Endothelial cell of umbilical vein (primary cell): ENCODE measurements around the gene NEXN. TPM values are rescaled to one million over a fixed set of nuclear protein-coding genes. Genes with fewer than 3 reads are reported as not detected.

Experiments
- BruUV-seq: library from RNA; stranded (reverse); fragments of 400-500 nt; replicated peaks from 2 replicates; lab custom pipeline; 2021; lab: Mats Ljungman, UMichigan
- CTCF ChIA-PET: fragments of 300-600, 350-600 bp; sonication (Branson Sonifier 250); formaldehyde crosslinking; loops from one replicate; lab custom pipeline; 2021; ENCODE audit warnings: antibody characterized with exemption, inconsistent platforms; lab: Charles Lee
- POLR2A ChIA-PET: fragments of 300-600, 350-600 bp; sonication (Branson Sonifier 250); formaldehyde crosslinking; loops from one replicate; lab custom pipeline; 2021; ENCODE audit warnings: antibody characterized with exemption, inconsistent platforms; lab: Charles Lee
- DNase-seq: peaks from one replicate; pipeline ENCODE4 v3.0.0-alpha.2; 2011; ENCODE audit warnings: low read depth, low spot score
- FAIRE-seq: peaks from 2 replicates; lab custom pipeline; 2011; peaks lifted over from hg19 to GRCh38; lab: Jason Lieb, UNC
- H2AFZ ChIP-seq: 2 replicates; pipeline ENCODE4 v1.6.0; 2012; ENCODE audit warnings: low read depth, low read length, control low read depth, inconsistent platforms
- H3K27ac ChIP-seq: 2 replicates; pipeline ENCODE4 v1.5.1; 2011; ENCODE audit warnings: low read depth, mild to moderate bottlenecking, control low read depth, low read length, moderate library complexity; ENCODE audit not compliant: insufficient read depth
- H3K27me3 ChIP-seq, 2 experiments: 2 replicates each; pipeline versions ENCODE4 v1.6.0 to v1.6.1; 2011; ENCODE audit warnings: low read length in 2 of 2, mixed read lengths in 1 of 2; ENCODE audit not compliant: control insufficient read depth in 2 of 2, insufficient read depth in 2 of 2
- H3K36me3 ChIP-seq, 2 experiments: 2 replicates in 1 of 2; 3 replicates in 1 of 2; pipeline ENCODE4 v1.5.1; 2011; ENCODE audit warnings: low read length in 2 of 2, mild to moderate bottlenecking in 1 of 2, moderate library complexity in 1 of 2; ENCODE audit not compliant: control insufficient read depth in 2 of 2, insufficient read depth in 2 of 2; ENCODE audit errors: extremely low read depth in 1 of 2
- H3K4me1 ChIP-seq: 3 replicates; pipeline ENCODE4 v1.5.1; 2011; ENCODE audit warnings: mild to moderate bottlenecking, low read length; ENCODE audit not compliant: control insufficient read depth, insufficient read depth; ENCODE audit errors: extremely low read depth
- H3K4me2 ChIP-seq: 2 replicates; pipeline ENCODE4 v1.6.1; 2011; ENCODE audit warnings: low read length, control low read depth, mixed read lengths; ENCODE audit not compliant: insufficient read depth
- H3K4me3 ChIP-seq, 3 experiments: fragments of 200-600 bp in 1 of 3; sonication (generic), shearing (Covaris generic) in 1 of 3; replicated peaks in 1 of 3; 2 replicates each; pipeline ENCODE4 v1.5.1; 2011 to 2016; ENCODE audit warnings: control low read depth in 3 of 3, low read length in 3 of 3, mild to moderate bottlenecking in 2 of 3, inconsistent platforms in 1 of 3, low read depth in 1 of 3, moderate library complexity in 1 of 3; ENCODE audit not compliant: insufficient read depth in 1 of 3
- H3K79me2 ChIP-seq: 2 replicates; pipeline ENCODE4 v1.6.0; 2012; ENCODE audit warnings: low read length, inconsistent platforms; ENCODE audit not compliant: control insufficient read depth, insufficient read depth
- H3K9ac ChIP-seq: replicated peaks from 2 replicates; pipeline ENCODE3; 2011; ENCODE audit warnings: low read length, control low read depth; ENCODE audit not compliant: insufficient read depth; ENCODE audit errors: extremely low read depth
- H3K9me1 ChIP-seq: replicated peaks from 3 replicates; pipeline ENCODE4 v1.6.0; 2011; ENCODE audit warnings: mild to moderate bottlenecking, low read length; ENCODE audit not compliant: control insufficient read depth, insufficient read depth; ENCODE audit errors: extremely low read depth
- H3K9me3 ChIP-seq: replicated peaks from 2 replicates; pipeline ENCODE4 v1.5.1; 2012; ENCODE audit warnings: low read length, inconsistent platforms; ENCODE audit not compliant: control insufficient read depth, insufficient read depth
- H4K20me1 ChIP-seq: replicated peaks from 2 replicates; pipeline ENCODE3; 2011; ENCODE audit warnings: mild to moderate bottlenecking, low read length; ENCODE audit not compliant: control insufficient read depth, insufficient read depth; ENCODE audit errors: extremely low read depth
- EZH2 ChIP-seq: IDR thresholded peaks from 2 replicates; pipeline ENCODE4 v1.6.1; 2012; ENCODE audit warnings: borderline replicate concordance, low read depth, mild to moderate bottlenecking, moderate library complexity, low read length, inconsistent platforms; ENCODE audit not compliant: severe bottlenecking
- FOS ChIP-seq: IDR thresholded peaks from 2 replicates; pipeline ENCODE4 v1.6.1; 2011; ENCODE audit warnings: mild to moderate bottlenecking, low read length, moderate library complexity, borderline replicate concordance; ENCODE audit not compliant: insufficient read depth
- GATA2 ChIP-seq: IDR thresholded peaks from 2 replicates; pipeline ENCODE4 v1.7.0; 2011; ENCODE audit warnings: low read depth, mild to moderate bottlenecking, moderate library complexity, mixed read lengths, low read length; ENCODE audit not compliant: insufficient read length, insufficient read depth
- JUN ChIP-seq: IDR thresholded peaks from 2 replicates; pipeline ENCODE4 v1.6.1; 2011; ENCODE audit warnings: borderline replicate concordance, low read depth; ENCODE audit not compliant: insufficient read length, insufficient read depth
- MAX ChIP-seq: IDR thresholded peaks from 2 replicates; pipeline ENCODE4 v1.6.1; 2011; ENCODE audit not compliant: insufficient read depth, insufficient read length
- MYC ChIP-seq: IDR thresholded peaks from one replicate; pipeline ENCODE4 v1.6.1; 2011; ENCODE audit warnings: mild to moderate bottlenecking, low read depth, low read length
- POLR2A ChIP-seq: IDR thresholded peaks from 2 replicates; pipeline ENCODE4 v1.6.1; 2012; ENCODE audit warnings: low read depth, mild to moderate bottlenecking, control low read depth, low read length
- POLR2AphosphoS5 ChIP-seq: IDR thresholded peaks from 2 replicates; pipeline ENCODE4 v1.6.1; 2012; ENCODE audit warnings: low read depth, mild to moderate bottlenecking, control low read depth, low read length, moderate library complexity; ENCODE audit not compliant: insufficient read depth
- dilution Hi-C: fragments of 300-500 bp; cut with MboI; formaldehyde crosslinking; loops from one replicate; pipeline ENCODE4 v1.15.0; 2019; ENCODE audit warnings: low sequenced_read_pairs; ENCODE audit not compliant: extremely low pct_ligation_motif_present
- intact Hi-C: fragments of 100-400 bp; cut with micrococcal nuclease; formaldehyde crosslinking; loops from one replicate; pipeline ENCODE4 v1.10.0; 2022
- polyA plus RNA-seq, 4 experiments: library from polyadenylated mRNA; depleted of rRNA in 3 of 4; stranded (reverse) in 3 of 4; unstranded in 1 of 4; fragments of >200 nt; gene quantifications; 2 replicates each; pipeline versions ENCODE4 v1.2.1 to v1.2.3, GENCODE V29; 2011 to 2012; ENCODE audit warnings: missing spikeins in 1 of 4
- total RNA-seq: library from RNA; stranded (reverse); gene quantifications from 2 replicates; pipeline ENCODE4 v1.2.3, GENCODE V29; 2021
- TF ChIP-seq, protein P1 (sequence below), 2 donors: IDR thresholded peaks; 1 replicate in 1 of 2; 2 replicates in 1 of 2; pipeline ENCODE4 v1.5.1; 2011; ENCODE audit warnings: low read length in 2 of 2, mild to moderate bottlenecking in 2 of 2, moderate library complexity in 2 of 2, control low read depth in 1 of 2, inconsistent platforms in 1 of 2, low read depth in 1 of 2; ENCODE audit not compliant: insufficient read depth in 1 of 2; ENCODE audit errors: extremely low read depth in 1 of 2

Gene NEXN
- total and polyA plus RNA-seq, 2 donors (not counting 3 experiments of a cell fraction or from before 2014, with no cell fraction given), result 1.0 to 11.7 TPM

DNA sequence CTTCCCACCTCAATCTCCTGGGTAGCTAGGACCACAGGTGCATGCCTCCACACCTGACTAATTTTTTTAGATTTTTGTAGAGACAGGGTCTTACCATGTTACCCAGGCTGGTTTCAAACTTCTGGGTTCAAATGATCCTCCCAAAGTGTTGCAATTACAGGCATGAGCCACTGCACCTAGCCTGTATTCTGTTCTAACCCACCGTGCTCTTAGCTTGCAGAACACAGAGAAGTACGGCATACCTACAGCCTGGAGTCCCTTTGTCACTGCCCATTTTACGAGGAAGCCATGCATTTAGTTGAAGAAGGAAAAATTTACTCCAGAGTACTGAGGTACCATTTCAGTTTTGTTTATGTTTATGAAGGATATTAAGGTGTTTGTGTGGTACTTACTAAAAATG is 29.7 kb upstream of the NEXN start:
- ChIA-PET POLR2A (no interaction called here), CTCF (interaction anchor here (0.6 to 1.9 kb wide), 3 partner anchors 8 to 97 kb away, joined by 3 to 7 read pairs (median 3); no protein-coding TSS in a partner anchor)
- H3K27me3 ChIP-seq, result no peaks in the 10 kb centered on the region
- dilution Hi-C loops (no loop called here), intact Hi-C loops (no loop called here)
- no peak overlapping the region for H3K4me3 ChIP-seq
- H3K27ac ChIP-seq, result no peak overlapping the region
- H2AFZ ChIP-seq, result no peak overlapping the region
- DNase-seq (no peak), FAIRE-seq (no peak)
- TF ChIP-seq GATA2 (no peak), POLR2AphosphoS5 (no peak), JUN (no peak), MAX (no peak), FOS (no peak), POLR2A (no peak), MYC (no peak)
- H3K9ac ChIP-seq, result no peak overlapping the region
- H3K79me2 ChIP-seq, result no peaks in the 10 kb centered on the region
- H3K4me1 ChIP-seq, result no peaks in the 10 kb centered on the region
- no peaks in the 10 kb centered on the region for H4K20me1 ChIP-seq
- H3K36me3 ChIP-seq, result peaks cover 0 to 2% of the 10 kb centered on the region in 2 experiments
- no peak overlapping the region for H3K4me2 ChIP-seq
- H3K9me3 ChIP-seq, result no peaks in the 10 kb centered on the region
- no TSS peak for BruUV-seq
- no peaks in the 10 kb centered on the region for H3K9me1 ChIP-seq

DNA sequence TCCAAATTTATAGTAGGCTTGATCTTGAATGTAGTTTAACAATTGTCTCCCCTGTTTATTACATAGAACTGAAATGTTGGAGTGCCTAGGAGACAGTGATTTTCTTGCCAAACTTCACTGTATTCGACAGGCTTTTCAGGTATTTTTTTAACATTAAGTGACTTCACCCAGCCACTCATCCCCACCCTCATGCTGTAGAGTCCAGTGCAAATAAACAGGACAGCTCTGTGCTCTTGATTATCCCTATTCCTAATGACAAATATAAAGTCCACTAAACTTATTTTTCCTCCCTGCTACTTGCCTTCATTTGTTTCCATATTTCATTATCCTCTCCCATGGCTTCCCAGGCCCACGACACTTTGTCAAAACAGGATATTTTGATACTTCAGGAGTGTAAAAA is 29.2 kb upstream of the NEXN start:
- Histone ChIP-seq H3K79me2 (no peaks in the 10 kb centered on the region), H3K36me3 (peaks cover 0 to 2% of the 10 kb centered on the region in 2 experiments), H3K4me2 (no peak overlapping the region), H3K4me1 (no peaks in the 10 kb centered on the region), H3K9me1 (no peaks in the 10 kb centered on the region), H3K27me3 (no peaks in the 10 kb centered on the region), H3K9ac (no peak overlapping the region), H4K20me1 (no peaks in the 10 kb centered on the region), H3K4me3 (no peak overlapping the region), H3K27ac (no peak overlapping the region), H3K9me3 (no peaks in the 10 kb centered on the region), H2AFZ (no peak overlapping the region)
- DNase-seq (no peak), FAIRE-seq (no peak)
- no TSS peak for BruUV-seq
- CTCF ChIA-PET, result interaction anchor here (0.6 to 1.9 kb wide), 2 partner anchors 14 to 98 kb away, joined by 3 to 7 read pairs; no protein-coding TSS in a partner anchor
- POLR2A ChIA-PET, result no interaction called here
- dilution Hi-C loops (no loop called here), intact Hi-C loops (no loop called here)
- TF ChIP-seq EZH2, result no peak
- TF ChIP-seq FOS, result no peak
- no peak for TF ChIP-seq MAX
- no peak for TF ChIP-seq POLR2AphosphoS5
- TF ChIP-seq, protein P1, sequence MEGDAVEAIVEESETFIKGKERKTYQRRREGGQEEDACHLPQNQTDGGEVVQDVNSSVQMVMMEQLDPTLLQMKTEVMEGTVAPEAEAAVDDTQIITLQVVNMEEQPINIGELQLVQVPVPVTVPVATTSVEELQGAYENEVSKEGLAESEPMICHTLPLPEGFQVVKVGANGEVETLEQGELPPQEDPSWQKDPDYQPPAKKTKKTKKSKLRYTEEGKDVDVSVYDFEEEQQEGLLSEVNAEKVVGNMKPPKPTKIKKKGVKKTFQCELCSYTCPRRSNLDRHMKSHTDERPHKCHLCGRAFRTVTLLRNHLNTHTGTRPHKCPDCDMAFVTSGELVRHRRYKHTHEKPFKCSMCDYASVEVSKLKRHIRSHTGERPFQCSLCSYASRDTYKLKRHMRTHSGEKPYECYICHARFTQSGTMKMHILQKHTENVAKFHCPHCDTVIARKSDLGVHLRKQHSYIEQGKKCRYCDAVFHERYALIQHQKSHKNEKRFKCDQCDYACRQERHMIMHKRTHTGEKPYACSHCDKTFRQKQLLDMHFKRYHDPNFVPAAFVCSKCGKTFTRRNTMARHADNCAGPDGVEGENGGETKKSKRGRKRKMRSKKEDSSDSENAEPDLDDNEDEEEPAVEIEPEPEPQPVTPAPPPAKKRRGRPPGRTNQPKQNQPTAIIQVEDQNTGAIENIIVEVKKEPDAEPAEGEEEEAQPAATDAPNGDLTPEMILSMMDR (IDR thresholded peaks at IDR 0.05; ENCODE audit: extremely low read depth in 1 of 2, insufficient read depth in 1 of 2, low read depth in 1 of 2, low read length in 2 of 2), result no peak
- TF ChIP-seq GATA2, result no peak
- TF ChIP-seq MYC, result no peak
- no peak for TF ChIP-seq JUN
- TF ChIP-seq POLR2A, result no peak
